Endothelial cell (in vitro differentiated cells): ENCODE data around the gene CNTROB. TPM values are rescaled to one million over a fixed set of nuclear protein-coding genes. Genes with fewer than 3 reads are reported as not detected.
A peak's percentile ranks its signal among the peaks of the same experiment; 100 is the strongest.

ENCODE experiments used
- DNase-seq: peaks from one replicate; pipeline ENCODE4 v3.0.0; 2021; ENCODE audit warnings: low spot score
- H3K27ac Mint-ChIP-seq: one replicate; pipeline ENCODE4 v1.8.0; 2021; ENCODE audit warnings: mixed read lengths, inconsistent platforms; ENCODE audit not compliant: unreplicated experiment
- H3K27me3 Mint-ChIP-seq: one replicate; pipeline ENCODE4 v1.8.0; 2021; ENCODE audit warnings: mild to moderate bottlenecking, moderate library complexity, mixed read lengths, inconsistent platforms; ENCODE audit not compliant: unreplicated experiment
- H3K36me3 Mint-ChIP-seq: one replicate; pipeline ENCODE4 v1.8.0; 2021; ENCODE audit warnings: mild to moderate bottlenecking, low read depth, mixed read lengths, inconsistent platforms; ENCODE audit not compliant: unreplicated experiment
- H3K4me1 Mint-ChIP-seq: one replicate; pipeline ENCODE4 v1.8.0; 2021; ENCODE audit warnings: mild to moderate bottlenecking, mixed read lengths, inconsistent platforms; ENCODE audit not compliant: unreplicated experiment
- H3K4me3 Mint-ChIP-seq: one replicate; pipeline ENCODE4 v1.8.0; 2021; ENCODE audit warnings: mild to moderate bottlenecking, mixed read lengths, inconsistent platforms; ENCODE audit not compliant: unreplicated experiment
- H3K9me3 Mint-ChIP-seq: one replicate; pipeline ENCODE4 v1.8.0; 2021; ENCODE audit warnings: mixed read lengths, inconsistent platforms; ENCODE audit not compliant: unreplicated experiment
- CTCF ChIP-seq: fragments of 200-600 bp; sonication (generic); IDR thresholded peaks from one replicate; pipeline ENCODE4 v1.5.0; 2021; ENCODE audit warnings: antibody characterized with exemption; ENCODE audit not compliant: unreplicated experiment
- total RNA-seq: library from RNA; stranded (reverse); fragmentation: NEBNext Ultra II Directional; extraction: Animal tissue kit (Norgen Biotek cat#: 25700); gene quantifications from one replicate; pipeline ENCODE4 v1.2.1, GENCODE V29; 2021; ENCODE audit not compliant: unreplicated experiment

The CNTROB gene
- total RNA-seq, 1 donor from 2014 or later: 32.6 TPM

DNA sequence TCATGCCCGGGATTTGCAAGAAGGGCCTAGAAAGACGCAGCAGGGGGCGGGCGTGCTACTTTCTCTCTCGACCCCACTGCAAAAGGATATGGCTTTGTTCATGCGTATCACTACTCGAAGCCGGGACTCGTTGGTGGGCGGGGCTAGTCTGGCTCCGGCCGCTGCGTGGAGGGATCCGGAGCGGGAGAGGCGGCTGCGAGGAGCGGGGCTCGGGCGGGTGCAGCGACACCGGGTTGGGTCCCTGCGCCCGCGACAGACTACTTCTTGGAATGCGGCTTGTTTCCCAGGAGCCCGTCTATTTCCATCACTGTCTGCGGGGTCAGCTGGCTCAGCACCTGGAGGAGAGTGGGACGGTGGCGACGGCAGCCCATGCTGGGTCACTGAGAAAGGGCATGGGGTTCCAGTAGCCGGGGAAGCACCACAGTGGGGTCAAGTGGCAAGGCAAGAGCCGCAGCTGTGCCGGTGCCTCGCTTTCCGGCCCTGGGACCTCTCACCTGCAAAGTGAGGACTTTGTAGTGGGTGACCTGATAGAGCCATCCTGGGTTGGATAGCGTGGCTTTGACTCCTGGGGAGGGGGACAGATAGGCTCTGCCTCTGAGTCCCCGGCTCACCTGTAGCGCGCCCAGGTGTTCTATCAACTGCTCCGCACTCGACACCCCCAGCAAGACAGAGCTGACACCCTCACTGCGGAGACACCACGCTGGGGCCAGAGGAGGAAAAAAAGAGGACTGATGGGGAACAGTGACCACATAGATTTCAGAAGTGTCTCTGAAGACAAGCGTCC is 9.0 kb upstream of the CNTROB start:
- Mint-ChIP-seq H3K27me3 (peaks cover 6% of the 10 kb centered on the region), H3K36me3 (peaks cover 12% of the 10 kb centered on the region)
- peak; percentile 83 for DNase-seq

GRCh38 chr17:7927596-7927995 is 4.4 kb upstream of the CNTROB start:
- Mint-ChIP-seq H3K4me3 (peak overlapping the region; percentile 1), H3K27me3 (peaks cover 13% of the 10 kb centered on the region)

More for the DNA sequence above, 9.0 kb upstream of the CNTROB start:
- TF ChIP-seq CTCF: no peak
- Mint-ChIP-seq H3K27ac (peak overlapping the region; percentile 89), H3K9me3 (no peaks in the 10 kb centered on the region), H3K4me3 (peak overlapping the region; percentile 59), H3K4me1 (peaks cover 33% of the 10 kb centered on the region)

DNA sequence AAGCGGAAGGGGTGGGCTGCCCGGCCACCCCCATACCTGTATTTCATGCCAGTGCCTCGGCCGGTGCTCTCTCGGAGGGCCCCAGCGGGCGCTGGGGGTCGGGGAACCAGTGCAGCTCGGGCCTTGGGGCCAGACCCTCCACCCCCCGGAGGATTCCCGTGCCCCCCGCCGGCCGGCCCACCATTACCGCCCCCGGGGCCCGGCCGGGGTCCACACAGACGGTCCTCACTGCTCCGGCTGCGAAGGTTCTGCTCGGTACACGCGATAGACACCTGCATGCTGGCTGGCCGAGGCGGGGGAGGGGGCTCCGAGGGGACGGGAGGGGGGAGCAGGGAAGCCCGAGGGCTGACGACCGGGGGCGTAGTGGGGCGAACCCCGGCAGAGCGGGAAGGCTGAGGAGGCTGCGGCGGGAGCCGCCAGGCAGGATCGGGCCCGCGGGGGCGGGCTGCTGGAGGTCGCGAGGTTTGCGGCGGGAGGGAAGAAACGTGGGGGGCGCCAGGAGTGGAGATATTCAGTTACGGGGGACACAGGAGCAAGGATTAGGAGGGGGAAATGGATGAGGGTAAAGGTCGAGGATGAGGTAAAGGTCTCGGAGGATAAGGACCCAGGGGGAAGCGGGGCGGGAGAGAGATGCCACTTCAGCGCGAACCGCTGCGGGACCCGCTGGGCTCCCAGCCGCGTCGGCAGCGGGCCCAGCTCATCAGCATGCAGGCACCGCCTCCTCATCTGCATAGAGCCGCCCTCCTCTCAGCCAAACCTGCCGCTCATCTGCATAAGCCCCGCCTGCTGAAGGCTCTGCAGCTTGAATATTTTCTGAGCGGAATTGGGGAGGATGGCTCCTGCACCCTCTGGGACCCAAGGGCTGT is 2.6 kb upstream of the CNTROB start, which contains the start of gene KCNAB3:
Gene KCNAB3, minus strand, starts transcription at position 699 of the 866 bp plus-strand sequence. Its CDS starts 421 bp downstream, at position 278.
- H3K9me3 Mint-ChIP-seq: no peaks in the 10 kb centered on the region
- peaks cover 15% of the 10 kb centered on the region for H3K27me3 Mint-ChIP-seq
- H3K4me3 Mint-ChIP-seq: peak within 1 kb of the TSS; percentile 100
- H3K4me1 Mint-ChIP-seq: peaks cover 31% of the 10 kb centered on the region
- no peak within 1 kb of the TSS for H3K27ac Mint-ChIP-seq
- no peak for TF ChIP-seq CTCF
- peak; percentile 74 for DNase-seq
- H3K36me3 Mint-ChIP-seq: peaks cover 12% of the 10 kb centered on the region

More at GRCh38 chr17:7927596-7927995, 4.4 kb upstream of the CNTROB start:
- H3K27ac Mint-ChIP-seq: no peak overlapping the region
- no peak for TF ChIP-seq CTCF
- DNase-seq: no peak
- H3K9me3 Mint-ChIP-seq: no peaks in the 10 kb centered on the region
- H3K4me1 Mint-ChIP-seq: peaks cover 20% of the 10 kb centered on the region
- peaks cover 13% of the 10 kb centered on the region for H3K36me3 Mint-ChIP-seq

DNA sequence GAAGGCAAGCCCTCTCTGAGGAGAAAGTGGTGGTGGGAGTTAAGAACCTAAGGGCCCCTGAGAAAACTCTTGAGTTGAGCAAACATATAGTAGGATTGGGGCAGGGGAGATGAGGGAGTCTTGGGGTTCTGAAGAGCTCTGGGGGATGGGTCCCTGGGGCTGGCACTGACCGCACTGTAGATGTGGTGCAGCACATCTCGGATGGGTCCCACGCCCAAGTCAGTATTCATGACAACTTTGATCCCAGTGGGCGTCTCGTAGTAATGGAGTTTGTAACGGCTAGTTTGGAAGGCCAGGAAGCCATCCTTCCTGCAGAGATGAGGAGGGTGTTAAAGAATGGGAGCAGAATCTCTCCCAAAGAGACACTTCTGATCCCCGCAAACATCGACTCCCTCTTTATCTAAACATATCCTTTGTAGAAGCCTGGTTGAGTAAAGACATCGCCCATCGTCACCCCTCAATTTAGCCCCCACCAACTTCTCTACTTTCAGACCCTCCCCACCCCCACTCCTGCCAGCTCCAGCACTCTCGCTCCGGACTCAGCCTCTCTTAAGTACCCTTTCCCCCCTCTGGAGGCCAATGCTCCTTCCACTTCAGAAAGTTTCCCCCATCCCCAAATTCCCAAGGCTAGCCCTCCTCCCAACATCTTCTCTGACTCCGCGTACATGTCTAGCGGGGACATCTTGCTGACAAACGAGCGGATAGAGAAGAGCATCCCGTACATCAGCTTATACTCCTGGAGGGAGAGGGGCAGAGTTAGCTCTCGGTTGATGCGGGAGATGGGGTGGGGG is 970 bp upstream of the CNTROB start:
- Mint-ChIP-seq H3K4me1 (peaks cover 31% of the 10 kb centered on the region), H3K27me3 (peaks cover 13% of the 10 kb centered on the region), H3K4me3 (peak overlapping the region; percentile 100), H3K27ac (no peak overlapping the region), H3K9me3 (no peaks in the 10 kb centered on the region), H3K36me3 (peaks cover 13% of the 10 kb centered on the region)
- DNase-seq: no peak
- no peak for TF ChIP-seq CTCF
